Adrenal gland (tissue), 12 donors: ENCODE data around the gene ELMOD3. TPM values are rescaled to one million over a fixed set of nuclear protein-coding genes. Genes with fewer than 3 reads are reported as not detected.

ENCODE experiments used
- DNase-seq, 7 donors: peaks; one replicate each; pipeline ENCODE4 v3.0.0-alpha.2; 2019 to 2020
- H3K27ac ChIP-seq, 5 donors: fragments of 200-600 bp; sonication (generic) in 4 of 5; 1 replicate in 3 of 5; 2 replicates in 2 of 5; pipeline versions ENCODE4 v1.5.1 to v1.8.0; 2016 to 2020; ENCODE audit warnings: mild to moderate bottlenecking in 1 of 5
- H3K27me3 ChIP-seq: fragments of 200-600 bp; 2 replicates; pipeline ENCODE4 v1.8.0; 2021
- H3K36me3 ChIP-seq, 2 donors: fragments of 200-600 bp; replicated peaks in 1 of 2; 1 replicate in 1 of 2; 2 replicates in 1 of 2; pipeline versions ENCODE4 v1.5.1 to v1.8.0; 2018 to 2022
- H3K4me1 ChIP-seq, 2 donors: fragments of 200-600 bp; replicated peaks in 1 of 2; 1 replicate in 1 of 2; 2 replicates in 1 of 2; pipeline versions ENCODE4 v1.5.1 to v1.8.0; 2018 to 2021
- H3K4me3 ChIP-seq, 4 donors: fragments of 200-600 bp; sonication (generic) in 3 of 4; one replicate each; pipeline ENCODE4 v1.5.1; 2016 to 2018
- H3K9me3 ChIP-seq, 3 donors: fragments of 200-600 bp; sonication (generic) in 1 of 3; replicated peaks in 1 of 3; 1 replicate in 2 of 3; 2 replicates in 1 of 3; pipeline versions ENCODE4 v1.5.1 to v1.8.0; 2016 to 2021
- POLR2A ChIP-seq, 2 donors: fragments of 450-650 bp; IDR thresholded peaks; one replicate each; pipeline ENCODE4 v1.6.1; 2017; ENCODE audit warnings: antibody characterized with exemption in 2 of 2, mild to moderate bottlenecking in 2 of 2, moderate library complexity in 1 of 2
- WGBS, 4 donors: extraction: QIAGEN DNeasy Blood & Tissue Kit in 2 of 4; methylation state at CpG; one replicate each; pipeline versions ENCODE4 v1.1.5 to v1.1.7; 2013 to 2017; 5-methylcytosine and 5-hydroxymethylcytosine counted together
- intact Hi-C, 2 donors: fragments of 100-400 bp; cut with DNase I; formaldehyde crosslinking; loops; one replicate each; pipeline versions ENCODE4 v1.14.1 to v1.15.0; 2022 to 2023
- polyA plus RNA-seq, 3 donors: library from polyadenylated mRNA; stranded (reverse); fragments of 200-250 nt in 2 of 3; fragments of 350-450 nt in 1 of 3; fragmentation: Illumina TruSeq in 1 of 3; extraction: RNeasy Lipid Tissue Mini Kit (QIAGEN cat#74804) in 1 of 3; gene quantifications; one replicate each; pipeline ENCODE4 v1.2.3, GENCODE V29; 2013 to 2014
- total RNA-seq, 9 donors: library from RNA; depleted of rRNA in 4 of 9; stranded (reverse); fragments of >200 nt in 4 of 9; fragments of 120-200 nt in 1 of 9; fragmentation: NEBNext Ultra II Directional in 1 of 9; extraction: Animal tissue kit (Norgen Biotek cat#: 25700) in 1 of 9; gene quantifications; one replicate each; pipeline versions ENCODE4 v1.1.0 to v1.2.4, GENCODE V29; 2013 to 2023
- TF ChIP-seq, protein P1 (sequence below), 6 experiments: fragments of 450-650 bp in 4 of 6; fragments of 200-600 bp in 2 of 6; sonication (generic) in 1 of 6; IDR thresholded peaks; 1 replicate in 5 of 6; 2 replicates in 1 of 6; pipeline versions ENCODE4 v1.5.1 to v1.8.0; 2016 to 2021; ENCODE audit warnings: antibody characterized with exemption in 6 of 6, mild to moderate bottlenecking in 2 of 6, moderate library complexity in 1 of 6
- donor health status: healthy with polysubstance abuse.
- donor health status: Bipolar disorder and iron deficiency.
- donor health status: DM: yes; HTN: yes; CAD: no.
- donor health status: DM: no; HTN: no; CAD: no.
- donor health status: DM: no; HTN: no; CAD: no.
- donor health status: DM: yes; HTN: yes; CAD: no.

Gene ELMOD3
- total and polyA plus RNA-seq, 12 donors = 12.3 to 69.0 (median 27.3) TPM

DNA sequence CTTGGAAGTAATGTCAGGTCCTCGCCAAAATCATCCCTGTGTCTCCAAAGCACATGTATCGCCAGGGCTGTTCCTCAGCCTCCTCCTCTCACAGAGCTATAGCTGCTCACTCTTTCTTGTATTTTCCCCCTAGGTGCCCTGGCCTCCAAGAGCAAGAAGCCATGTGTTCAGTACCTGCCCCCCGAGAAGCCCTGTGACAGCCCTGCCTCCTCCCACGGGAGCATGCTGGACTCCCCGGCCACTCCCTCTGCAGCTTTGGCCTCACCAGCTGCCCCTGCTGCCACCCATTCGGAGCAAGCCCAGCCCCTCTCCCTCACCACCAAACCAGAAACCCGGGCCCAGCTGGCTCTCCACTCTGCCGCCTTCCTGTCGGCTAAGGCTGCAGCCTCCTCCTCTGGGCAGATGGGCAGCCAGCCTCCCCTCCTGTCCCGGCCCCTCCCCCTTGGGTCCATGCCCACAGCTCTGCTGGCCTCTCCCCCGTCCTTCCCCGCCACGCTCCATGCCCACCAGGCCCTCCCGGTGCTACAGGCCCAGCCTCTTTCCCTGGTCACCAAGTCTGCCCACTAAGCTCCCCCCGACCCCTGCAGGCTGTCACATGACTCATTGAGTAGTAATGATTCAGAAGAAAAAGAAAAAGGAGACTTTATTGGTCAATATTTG, 45.5 kb upstream of the ELMOD3 start:
- Histone ChIP-seq H3K36me3 (peaks cover 0 to 11% of the 10 kb centered on the region in 2 donors), H3K27me3 (no peaks in the 10 kb centered on the region), H3K9me3 (no peaks in the 10 kb centered on the region), H3K27ac (peak overlapping the region in 2 of 5 donors; percentile 4 to 52), H3K4me1 (peaks cover 5 to 31% of the 10 kb centered on the region in 2 donors), H3K4me3 (no peak overlapping the region)
- intact Hi-C loops = no loop called here
- WGBS, 4 donors = 23 to 30% (median 24%) methylated on average over 11 to 15 of the region's 15 CpGs
- DNase-seq = peak; percentile 65 to 86 (median 76)
- no peak for TF ChIP-seq POLR2A (IDR thresholded peaks at IDR 0.05)
- TF ChIP-seq, protein P1, sequence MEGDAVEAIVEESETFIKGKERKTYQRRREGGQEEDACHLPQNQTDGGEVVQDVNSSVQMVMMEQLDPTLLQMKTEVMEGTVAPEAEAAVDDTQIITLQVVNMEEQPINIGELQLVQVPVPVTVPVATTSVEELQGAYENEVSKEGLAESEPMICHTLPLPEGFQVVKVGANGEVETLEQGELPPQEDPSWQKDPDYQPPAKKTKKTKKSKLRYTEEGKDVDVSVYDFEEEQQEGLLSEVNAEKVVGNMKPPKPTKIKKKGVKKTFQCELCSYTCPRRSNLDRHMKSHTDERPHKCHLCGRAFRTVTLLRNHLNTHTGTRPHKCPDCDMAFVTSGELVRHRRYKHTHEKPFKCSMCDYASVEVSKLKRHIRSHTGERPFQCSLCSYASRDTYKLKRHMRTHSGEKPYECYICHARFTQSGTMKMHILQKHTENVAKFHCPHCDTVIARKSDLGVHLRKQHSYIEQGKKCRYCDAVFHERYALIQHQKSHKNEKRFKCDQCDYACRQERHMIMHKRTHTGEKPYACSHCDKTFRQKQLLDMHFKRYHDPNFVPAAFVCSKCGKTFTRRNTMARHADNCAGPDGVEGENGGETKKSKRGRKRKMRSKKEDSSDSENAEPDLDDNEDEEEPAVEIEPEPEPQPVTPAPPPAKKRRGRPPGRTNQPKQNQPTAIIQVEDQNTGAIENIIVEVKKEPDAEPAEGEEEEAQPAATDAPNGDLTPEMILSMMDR (IDR thresholded peaks at IDR 0.05) = no peak

DNA sequence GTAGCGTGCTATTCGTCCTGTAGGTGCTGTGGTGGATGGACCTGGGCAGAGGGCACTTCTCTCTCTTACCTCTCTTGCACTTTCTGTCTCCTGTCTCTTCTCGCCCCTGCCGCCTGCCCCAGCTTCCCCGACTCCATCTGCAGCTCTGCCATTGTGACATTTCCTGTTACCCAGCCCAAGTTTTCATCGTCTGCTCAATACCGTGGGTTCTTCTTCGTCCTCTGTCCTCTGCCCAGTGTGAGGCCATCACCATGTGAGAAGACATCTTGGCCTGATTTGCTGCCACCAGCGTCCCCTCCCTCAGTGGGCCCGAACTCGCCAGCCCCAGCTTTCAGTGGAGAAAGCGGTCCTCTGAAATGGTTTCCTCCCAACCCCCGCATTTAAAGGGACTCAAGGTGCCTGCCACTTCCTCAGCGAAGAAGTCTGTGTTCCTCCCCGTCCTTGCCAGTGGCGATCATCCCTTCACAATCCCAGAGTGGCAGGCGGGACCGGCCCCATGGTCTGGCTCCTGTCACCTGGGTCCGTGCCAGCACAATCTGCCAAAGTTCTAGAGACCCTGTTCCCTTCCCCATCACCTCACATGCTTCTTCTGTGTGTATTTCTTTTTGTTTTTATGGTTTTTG, 44.8 kb upstream of the ELMOD3 start:
- intact Hi-C loops = no loop called here
- TF ChIP-seq POLR2A (IDR thresholded peaks at IDR 0.05) = no peak
- TF ChIP-seq, protein P1 (IDR thresholded peaks at IDR 0.05) = no peak

DNA sequence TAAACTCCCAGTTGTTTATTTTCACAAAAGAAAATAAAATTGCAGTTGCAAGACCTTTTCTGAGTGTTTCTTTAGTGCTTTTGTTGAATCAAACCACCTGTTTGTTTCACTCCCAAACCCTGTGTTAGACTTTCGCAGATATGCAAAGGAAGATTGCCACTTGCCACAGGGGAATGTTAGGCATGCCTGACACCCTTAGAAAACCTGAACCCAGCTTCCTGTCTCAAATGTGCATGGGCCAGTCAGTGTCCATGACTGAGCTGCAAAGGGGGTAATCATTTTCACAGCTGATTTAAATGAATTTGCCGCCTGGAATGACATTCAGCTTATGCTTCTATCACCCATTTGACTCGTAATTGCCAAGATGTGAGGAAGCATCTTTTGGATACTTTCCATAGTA, 44.2 kb upstream of the ELMOD3 start:
- no peak overlapping the region for H3K4me3 ChIP-seq
- peaks cover 0 to 22% of the 10 kb centered on the region in 2 donors for H3K36me3 ChIP-seq
- TF ChIP-seq, protein P1 (IDR thresholded peaks at IDR 0.05) = no peak
- no peak for TF ChIP-seq POLR2A (IDR thresholded peaks at IDR 0.05)
- H3K9me3 ChIP-seq = no peaks in the 10 kb centered on the region
- H3K4me1 ChIP-seq = peaks cover 5 to 35% of the 10 kb centered on the region in 2 donors
- H3K27me3 ChIP-seq = no peaks in the 10 kb centered on the region
- H3K27ac ChIP-seq = peak overlapping the region in 1 of 5 donors; percentile 40
- 84 to 89% (median 86%) methylated on average over 3 of the region's 3 CpGs for WGBS, 4 donors
- intact Hi-C loops = no loop called here
- no peak for DNase-seq

More for the DNA sequence above, 44.8 kb upstream of the ELMOD3 start:
- Histone ChIP-seq H3K36me3 (peaks cover 0 to 16% of the 10 kb centered on the region in 2 donors), H3K4me1 (peaks cover 5 to 35% of the 10 kb centered on the region in 2 donors), H3K27me3 (no peaks in the 10 kb centered on the region), H3K4me3 (no peak overlapping the region), H3K9me3 (no peaks in the 10 kb centered on the region), H3K27ac (peak overlapping the region in 2 of 5 donors; percentile 40 to 52)
- WGBS, 4 donors = 62 to 69% (median 66%) methylated on average over 19 of the region's 19 CpGs
- DNase-seq = peak in 3 of 7 donors; percentile 23 to 38 (median 27)

DNA sequence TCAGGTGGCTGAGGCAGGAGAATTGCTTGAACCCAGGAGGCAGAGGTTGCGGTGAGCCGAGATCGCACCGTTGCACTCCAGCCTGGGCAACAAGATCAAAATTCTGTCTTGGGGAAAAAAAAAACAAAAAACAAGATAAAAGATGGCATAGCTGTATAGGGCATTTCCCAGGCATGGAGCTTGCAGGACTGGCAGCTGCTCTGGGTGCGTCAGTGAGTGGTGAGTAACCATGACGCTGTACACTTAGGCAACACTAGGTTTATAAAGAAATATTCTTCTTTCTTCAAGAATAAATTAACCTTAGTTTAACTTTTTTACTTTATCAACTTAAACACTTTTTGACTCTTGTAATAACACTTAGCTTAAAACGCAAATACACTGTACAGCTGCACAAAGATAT, 42.2 kb upstream of the ELMOD3 start:
- 51 to 69% (median 58%) methylated on average over 7 of the region's 7 CpGs for WGBS, 4 donors
- peak overlapping the region; percentile 55 to 78 (median 72) for H3K27ac ChIP-seq
- peak in 6 of 7 donors; percentile 53 to 88 (median 80) for DNase-seq
- H3K4me3 ChIP-seq = no peak overlapping the region
- intact Hi-C loops = no loop called here
- H3K4me1 ChIP-seq = peaks cover 5 to 35% of the 10 kb centered on the region in 2 donors
- H3K27me3 ChIP-seq = no peaks in the 10 kb centered on the region
- no peaks in the 10 kb centered on the region for H3K9me3 ChIP-seq
- TF ChIP-seq, protein P1 (IDR thresholded peaks at IDR 0.05) = no peak
- TF ChIP-seq POLR2A (IDR thresholded peaks at IDR 0.05) = no peak
- H3K36me3 ChIP-seq = peaks cover 0 to 33% of the 10 kb centered on the region in 2 donors
